ENCODE measurements around the gene SH3PXD2A. TPM values are rescaled to one million over a fixed set of nuclear protein-coding genes. Genes with fewer than 3 reads are reported as not detected.

The SH3PXD2A gene
- polyA plus RNA-seq, 3 donors, result 3.0 to 61.0 (median 36.1) TPM

DNA sequence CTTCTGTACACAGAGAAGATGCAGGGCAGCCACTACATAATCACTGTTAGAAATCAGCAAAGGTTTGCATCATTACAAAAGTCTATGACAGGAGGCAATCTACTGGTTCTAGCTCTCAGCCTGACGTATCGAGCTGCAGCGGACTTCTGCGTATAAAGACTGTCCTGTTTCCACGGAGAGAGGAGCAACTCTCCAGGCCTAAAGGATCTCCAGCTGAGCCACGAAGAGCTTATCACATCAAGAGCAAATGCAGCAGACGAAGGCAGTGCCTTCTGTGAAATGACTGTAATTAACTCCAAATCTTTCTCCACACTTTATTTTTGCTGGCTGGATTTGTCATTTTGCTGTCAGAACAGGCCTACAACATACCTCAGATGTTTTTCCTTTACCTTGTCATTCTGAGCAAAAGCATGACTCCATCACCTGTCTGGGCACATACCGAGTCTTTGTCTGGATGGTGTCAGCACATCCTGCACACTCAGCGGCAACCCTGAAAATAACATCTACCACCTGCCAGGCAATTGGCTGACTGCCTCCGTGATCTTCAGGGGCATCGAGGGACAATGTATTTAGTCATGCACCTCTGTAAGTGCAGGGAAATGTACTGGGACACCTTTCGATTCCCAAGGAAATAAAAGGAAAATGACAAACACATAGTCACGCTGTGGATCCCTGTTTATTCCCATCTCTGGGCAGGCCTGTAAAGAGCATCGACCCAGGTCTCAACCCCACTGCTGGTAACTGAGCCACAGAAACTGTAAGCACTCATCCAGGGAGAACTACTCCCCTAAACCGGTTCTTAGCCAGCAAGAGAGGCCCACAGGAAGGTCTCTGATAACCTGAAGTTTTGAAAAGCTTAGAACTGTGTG, 26.3 kb upstream of the SH3PXD2A start:
- H3K27ac ChIP-seq (ENCODE audit: low read depth, low read length), result no peak overlapping the region
- 82 to 92% (median 89%) methylated on average over 15 of the region's 15 CpGs for WGBS, 3 donors

DNA sequence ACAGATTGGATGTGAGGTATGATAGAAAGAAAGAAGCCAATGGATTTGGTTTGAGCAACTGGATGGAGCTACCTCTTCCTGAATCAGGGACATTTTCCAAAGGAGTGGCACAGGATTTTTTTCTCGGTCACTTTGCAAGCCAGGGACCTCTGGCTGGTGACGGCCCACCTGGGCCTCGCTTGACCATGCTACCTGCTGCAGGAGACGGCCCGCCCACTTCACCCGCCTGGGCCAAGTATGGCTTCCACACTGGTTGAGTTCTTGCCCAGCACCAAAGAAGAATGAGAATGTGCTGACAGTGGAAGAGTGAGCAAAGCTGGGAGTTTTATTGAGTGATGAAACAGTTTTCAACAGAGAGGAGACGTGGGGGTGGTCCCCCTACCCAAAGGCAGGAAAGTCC, 24.5 kb upstream of the SH3PXD2A start:
- 94 to 97% (median 96%) methylated on average over 7 of the region's 7 CpGs for WGBS, 3 donors
- no peak overlapping the region for H3K27ac ChIP-seq (ENCODE audit: low read depth, low read length)

DNA sequence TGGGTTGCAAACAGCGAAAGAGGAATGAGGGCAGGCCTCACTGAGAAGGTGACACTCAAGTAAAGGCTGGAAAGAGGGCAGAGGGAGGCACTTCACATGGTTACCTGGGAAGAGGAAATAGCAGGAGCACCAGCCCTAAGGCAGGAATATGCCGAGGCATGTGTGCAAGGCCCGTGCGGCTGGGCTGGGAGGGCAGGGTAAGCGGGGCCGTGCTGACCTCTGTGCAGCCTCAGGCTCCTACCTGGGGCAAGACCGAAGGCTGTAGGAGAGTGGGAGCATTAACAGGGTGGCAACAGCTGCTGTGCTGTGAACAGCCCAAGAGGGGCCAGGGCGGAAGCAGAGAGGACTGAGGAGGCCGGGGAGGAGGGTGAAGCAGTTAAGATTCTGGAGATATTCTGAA, 24.0 kb upstream of the SH3PXD2A start:
- no peak overlapping the region for H3K27ac ChIP-seq (ENCODE audit: low read depth, low read length)
- WGBS, 3 donors, result 86 to 90% (median 88%) methylated on average over 9 of the region's 9 CpGs

DNA sequence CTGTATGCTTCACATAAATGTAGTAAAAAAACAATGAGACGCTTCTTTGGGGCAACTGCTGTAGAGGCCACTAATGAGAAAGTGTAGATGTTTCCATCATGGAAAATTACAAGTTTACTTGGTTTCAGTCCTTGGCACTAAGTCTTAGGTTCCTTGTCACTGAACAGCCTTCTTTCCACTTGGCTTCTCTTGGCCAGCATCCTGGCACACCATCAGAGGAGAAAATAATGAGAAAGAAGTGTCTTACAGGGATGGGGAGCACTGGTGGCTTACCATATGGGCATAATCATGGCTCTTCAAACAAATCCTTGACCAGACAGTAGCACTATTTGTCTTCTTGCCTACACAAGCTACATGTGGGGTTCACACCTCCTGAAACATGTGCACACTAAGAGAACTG, 22.5 kb upstream of the SH3PXD2A start:
- no peak overlapping the region for H3K27ac ChIP-seq (ENCODE audit: low read depth, low read length)
- 95 to 100% (median 97%) methylated on average over 1 of the region's 1 CpG for WGBS, 3 donors

DNA sequence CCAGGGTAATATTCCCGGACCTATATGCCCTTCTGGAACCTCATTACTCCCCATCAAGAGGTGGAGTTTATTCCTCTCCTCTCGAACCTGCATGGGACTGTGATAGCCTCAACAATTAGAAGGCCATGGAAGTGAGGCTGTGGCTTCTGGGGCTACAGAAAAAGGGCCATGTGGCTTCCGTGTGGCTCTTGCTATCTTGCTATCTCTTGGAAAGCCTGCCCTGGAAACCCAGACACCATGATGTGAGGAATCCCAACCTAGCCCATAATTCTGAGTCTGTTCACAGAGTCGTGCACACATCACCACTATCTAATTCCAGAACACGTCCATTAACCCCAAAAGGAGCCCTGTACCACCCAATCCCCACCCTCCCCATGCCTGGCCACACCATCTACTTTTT, 20.8 kb upstream of the SH3PXD2A start:
- H3K27ac ChIP-seq (ENCODE audit: low read depth, low read length), result no peak overlapping the region
- 85 to 96% (median 92%) methylated on average over 5 of the region's 5 CpGs for WGBS, 3 donors

DNA sequence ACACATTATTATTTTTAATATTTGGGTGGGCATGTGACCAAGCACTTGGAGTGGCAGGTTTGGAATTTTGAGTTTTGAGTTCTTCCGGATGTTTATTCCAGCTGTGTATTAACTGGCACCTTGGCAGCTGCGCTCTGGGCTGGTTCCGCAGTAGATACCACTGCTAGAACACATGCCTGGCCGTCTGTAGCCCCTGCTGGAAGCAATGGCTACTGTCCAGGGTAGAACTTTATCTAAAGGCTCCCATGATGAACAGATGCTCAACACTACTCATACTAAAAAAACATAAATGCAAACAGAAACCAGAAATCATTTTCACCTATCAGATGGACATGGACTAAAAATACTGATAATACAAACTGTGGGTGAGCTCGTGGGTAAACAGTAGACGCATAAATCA, 19.4 kb upstream of the SH3PXD2A start:
- H3K27ac ChIP-seq (ENCODE audit: low read depth, low read length), result no peak overlapping the region
- 49 to 93% (median 92%) methylated on average over 6 of the region's 6 CpGs for WGBS, 3 donors

DNA sequence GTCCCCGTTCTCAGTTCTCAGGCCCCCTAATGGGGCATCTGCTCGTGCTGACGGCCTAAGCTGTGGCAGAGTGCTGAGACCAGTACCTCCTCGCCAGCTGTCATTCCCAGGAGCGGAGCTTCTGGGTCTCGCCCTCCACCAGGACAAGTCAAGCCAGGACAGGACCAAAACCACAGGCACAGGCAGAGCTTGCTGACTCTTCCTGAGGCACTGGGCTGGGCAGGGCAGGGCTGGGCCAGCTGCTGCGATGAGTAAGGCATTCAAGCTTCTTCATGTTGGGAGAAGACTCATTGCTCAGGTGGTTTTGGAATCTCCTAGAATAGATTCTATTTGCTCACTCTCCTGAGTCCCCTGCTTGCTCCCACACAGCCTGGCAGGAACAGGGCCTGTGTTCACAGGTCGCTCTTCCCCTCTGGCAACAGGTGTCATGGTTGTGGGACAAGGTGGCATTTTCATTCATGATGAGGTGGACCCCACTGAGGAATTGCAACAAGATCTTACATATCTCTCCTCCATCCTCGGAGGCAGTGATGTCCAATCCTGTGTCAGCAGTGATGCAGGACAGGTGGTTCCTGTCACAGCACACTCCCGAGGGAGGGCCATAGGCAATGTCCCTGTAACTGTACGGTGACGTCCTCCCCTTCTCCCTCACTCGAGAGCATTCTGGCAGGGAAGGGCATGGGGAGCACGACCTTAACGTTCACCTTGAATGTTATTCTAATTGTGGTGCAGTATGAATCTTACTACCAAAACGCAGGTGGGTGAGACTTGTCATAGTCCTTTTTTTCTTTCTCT, 17.0 kb upstream of the SH3PXD2A start:
- no peak overlapping the region for H3K27ac ChIP-seq (ENCODE audit: low read depth, low read length)
- 86 to 92% (median 87%) methylated on average over 16 of the region's 16 CpGs for WGBS, 3 donors

DNA sequence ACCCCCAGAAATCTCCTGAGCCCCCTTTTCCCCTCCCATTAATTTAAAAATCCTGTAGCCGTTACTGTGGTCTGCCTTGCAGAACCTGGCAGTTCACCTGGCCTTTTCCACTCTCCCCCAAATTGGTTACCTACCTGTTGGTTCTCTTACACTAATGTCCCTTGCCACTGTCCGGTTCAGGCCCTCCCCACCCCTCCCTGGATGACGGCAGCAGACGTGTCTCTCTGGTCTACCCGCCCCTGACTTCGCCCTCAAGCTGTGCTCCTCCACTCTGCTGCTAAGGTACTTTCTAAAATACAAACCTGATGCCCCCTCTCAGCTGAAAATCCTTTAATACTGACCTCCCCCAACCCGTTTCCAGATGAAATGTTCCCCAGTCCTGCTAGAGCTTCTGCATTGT, 15.6 kb upstream of the SH3PXD2A start:
- no peak overlapping the region for H3K27ac ChIP-seq (ENCODE audit: low read depth, low read length)
- WGBS, 3 donors, result 84 to 88% (median 87%) methylated on average over 7 of the region's 7 CpGs

DNA sequence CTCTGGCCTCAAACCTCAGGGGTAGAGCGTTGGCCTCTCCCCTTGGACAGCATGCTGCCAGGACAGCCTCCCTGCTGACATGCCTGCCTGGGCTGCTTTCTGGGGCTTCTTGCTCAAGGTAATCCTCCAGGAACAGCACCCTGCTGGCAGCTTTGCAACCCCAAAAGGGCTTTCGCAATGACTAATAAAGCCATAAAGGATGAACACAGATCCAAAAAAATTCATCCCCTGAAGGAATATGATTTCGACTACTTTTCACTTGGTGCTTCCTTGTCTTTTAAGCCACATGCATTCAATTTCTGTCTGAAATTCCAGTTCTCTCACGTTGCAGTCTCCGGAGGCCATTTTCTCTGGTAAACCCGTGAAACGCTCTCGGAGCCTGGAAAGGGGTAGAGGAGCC, 15.1 kb upstream of the SH3PXD2A start:
- WGBS, 3 donors, result 68 to 85% (median 74%) methylated on average over 8 of the region's 8 CpGs
- H3K27ac ChIP-seq (ENCODE audit: low read depth, low read length), result no peak overlapping the region

DNA sequence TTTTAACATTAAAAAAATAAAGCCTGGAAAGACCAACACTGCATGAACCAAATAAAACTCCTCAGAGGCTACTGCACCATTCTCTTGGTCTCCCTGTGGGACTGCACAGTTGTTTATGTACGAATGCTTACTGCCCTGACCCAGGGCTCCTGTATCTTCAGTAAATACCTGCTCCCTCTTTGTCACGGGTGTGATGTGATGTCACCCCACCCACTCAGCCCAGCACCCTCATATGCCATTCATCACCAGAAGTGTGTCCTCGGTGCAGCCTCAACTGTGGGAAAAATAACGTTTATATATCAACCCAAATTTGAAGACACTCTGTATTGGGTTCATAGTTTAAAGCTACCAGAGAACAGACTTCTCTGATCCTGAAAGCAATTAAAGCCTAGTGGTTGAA, 14.0 kb upstream of the SH3PXD2A start:
- no peak overlapping the region for H3K27ac ChIP-seq (ENCODE audit: low read depth, low read length)
- 74 to 77% (median 75%) methylated on average over 4 of the region's 4 CpGs for WGBS, 3 donors

DNA sequence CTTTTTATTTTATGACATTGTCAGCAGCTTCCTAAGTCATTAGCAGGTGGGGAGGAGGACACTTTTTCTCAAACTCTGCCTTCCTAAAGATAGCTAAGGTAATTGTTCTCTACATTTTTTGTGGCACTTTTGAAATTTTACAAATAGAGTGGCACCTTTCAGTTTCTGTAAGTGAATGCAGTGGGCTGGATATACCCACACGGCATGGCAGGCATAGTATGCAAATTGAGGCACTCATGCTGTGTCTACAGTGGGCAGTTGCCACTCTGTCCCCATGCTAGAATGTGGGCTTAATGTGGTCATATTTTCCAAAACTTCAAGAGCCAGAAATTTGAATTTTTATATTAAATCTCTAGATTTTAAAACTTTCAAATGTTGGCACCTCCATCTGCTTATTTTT, 12.8 kb upstream of the SH3PXD2A start:
- WGBS, 3 donors, result 79 to 95% (median 84%) methylated on average over 1 of the region's 1 CpG

DNA sequence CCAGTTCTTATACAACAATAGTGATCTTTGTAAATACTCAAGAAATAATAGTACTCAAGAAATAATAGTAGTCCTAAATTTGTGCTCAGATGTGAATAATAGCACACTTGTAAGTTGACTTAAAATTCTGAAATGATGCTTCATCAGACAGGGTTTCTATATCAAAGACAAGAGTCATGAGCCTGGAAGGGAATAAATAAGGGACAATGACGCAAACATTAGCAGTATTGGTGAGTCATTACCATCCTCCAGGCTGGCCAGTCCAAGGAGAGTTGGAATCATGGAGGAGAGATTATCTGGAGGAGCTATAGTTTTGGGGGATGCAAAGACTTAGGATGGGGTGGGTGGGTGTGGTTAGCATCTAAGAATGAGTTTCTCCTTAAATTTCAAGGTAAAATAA, 6.1 kb upstream of the SH3PXD2A start:
- 94 to 100% (median 100%) methylated on average over 1 of the region's 1 CpG for WGBS, 3 donors
- H3K27ac ChIP-seq (ENCODE audit: low read depth, low read length), result no peak overlapping the region

More for the DNA sequence above, 12.8 kb upstream of the SH3PXD2A start:
- H3K27ac ChIP-seq (ENCODE audit: low read depth, low read length), result no peak overlapping the region

DNA sequence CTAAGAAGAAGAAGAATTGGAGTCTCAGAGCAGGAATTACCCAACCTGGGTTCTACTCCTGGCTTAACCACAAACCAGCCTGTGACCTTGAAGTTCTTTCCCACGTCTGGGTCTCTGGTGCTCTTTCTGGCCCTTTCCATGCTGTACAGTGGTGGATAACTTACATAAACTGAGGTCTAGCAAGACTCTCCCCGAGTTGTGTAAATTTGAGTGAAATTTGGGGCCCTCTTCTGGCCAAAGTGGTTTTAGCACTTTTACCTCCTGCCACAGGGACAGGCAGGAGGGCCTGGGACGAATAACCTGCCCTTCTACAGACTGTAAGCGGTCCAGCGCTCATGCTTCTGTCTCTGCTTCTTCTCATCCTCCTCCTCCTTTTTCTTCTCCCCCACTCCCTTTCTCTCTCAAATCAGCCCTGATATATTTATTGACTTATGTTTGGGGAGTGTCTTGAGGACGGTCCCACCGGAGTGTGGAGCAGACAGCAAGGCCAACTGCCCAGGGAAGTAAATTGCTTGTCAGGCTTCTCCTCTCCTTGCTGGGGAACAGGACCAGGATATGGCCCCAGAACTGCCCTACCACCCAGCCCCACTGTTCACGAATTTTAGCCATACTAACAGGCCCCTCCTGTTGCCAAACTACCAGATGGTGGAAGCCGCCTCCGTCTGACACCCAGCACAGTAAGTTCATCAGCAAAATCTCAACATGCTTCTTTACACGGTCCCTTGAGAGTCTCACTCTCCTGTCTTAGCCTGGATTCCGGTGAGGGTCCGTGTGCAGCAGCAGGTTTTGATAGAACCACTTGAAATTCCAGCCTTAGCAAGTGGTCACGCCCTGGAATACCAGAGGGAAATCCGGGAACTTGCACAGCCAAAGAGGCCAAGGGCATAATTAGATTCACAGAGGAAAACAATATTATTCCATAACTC, 4.0 kb upstream of the SH3PXD2A start:
- no peak overlapping the region for H3K27ac ChIP-seq (ENCODE audit: low read depth, low read length)
- WGBS, 3 donors, result 56 to 61% (median 60%) methylated on average over 15 of the region's 15 CpGs

DNA sequence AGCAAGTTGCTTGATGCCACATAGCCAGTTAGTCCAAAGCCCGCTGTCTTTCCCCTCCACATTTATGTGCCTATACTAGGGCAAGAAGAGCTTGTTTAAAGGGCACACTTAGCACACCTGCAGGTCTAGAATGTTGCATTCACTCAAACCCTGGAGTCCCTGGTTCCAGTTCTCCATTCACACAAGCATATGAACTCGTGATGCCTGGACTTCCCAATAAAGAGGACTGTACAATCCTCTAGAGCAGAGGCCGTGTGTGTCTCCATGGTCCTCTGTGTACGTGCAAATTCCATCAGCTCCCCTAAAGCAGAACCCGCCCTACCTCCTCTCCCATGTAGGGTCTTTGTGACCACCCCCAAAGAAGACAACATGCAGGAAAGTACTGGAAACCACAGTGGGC, 3.0 kb upstream of the SH3PXD2A start:
- H3K27ac ChIP-seq (ENCODE audit: low read depth, low read length), result no peak overlapping the region
- WGBS, 3 donors, result 83 to 91% (median 90%) methylated on average over 5 of the region's 5 CpGs

DNA sequence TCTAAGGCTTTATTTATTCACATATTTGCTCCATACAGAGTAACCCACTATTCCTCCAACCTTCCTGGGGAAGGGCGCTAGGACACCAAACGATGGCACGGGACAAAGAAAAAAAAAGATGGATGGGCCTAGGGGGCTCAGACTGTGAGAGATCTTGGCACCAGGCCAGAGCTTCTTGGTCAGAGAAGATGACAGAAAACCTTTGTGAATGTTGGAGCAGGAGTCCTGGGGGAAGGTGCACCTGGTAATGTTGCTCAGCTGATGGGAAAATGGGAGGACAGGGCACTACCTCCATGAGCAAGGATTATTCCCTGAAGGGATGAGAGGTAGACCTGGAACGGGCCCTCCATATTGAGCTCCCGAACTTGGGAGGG, 1.4 kb upstream of the SH3PXD2A start:
- no peak overlapping the region for H3K27ac ChIP-seq (ENCODE audit: low read depth, low read length)
- 82 to 94% (median 90%) methylated on average over 5 of the region's 5 CpGs for WGBS, 3 donors

DNA sequence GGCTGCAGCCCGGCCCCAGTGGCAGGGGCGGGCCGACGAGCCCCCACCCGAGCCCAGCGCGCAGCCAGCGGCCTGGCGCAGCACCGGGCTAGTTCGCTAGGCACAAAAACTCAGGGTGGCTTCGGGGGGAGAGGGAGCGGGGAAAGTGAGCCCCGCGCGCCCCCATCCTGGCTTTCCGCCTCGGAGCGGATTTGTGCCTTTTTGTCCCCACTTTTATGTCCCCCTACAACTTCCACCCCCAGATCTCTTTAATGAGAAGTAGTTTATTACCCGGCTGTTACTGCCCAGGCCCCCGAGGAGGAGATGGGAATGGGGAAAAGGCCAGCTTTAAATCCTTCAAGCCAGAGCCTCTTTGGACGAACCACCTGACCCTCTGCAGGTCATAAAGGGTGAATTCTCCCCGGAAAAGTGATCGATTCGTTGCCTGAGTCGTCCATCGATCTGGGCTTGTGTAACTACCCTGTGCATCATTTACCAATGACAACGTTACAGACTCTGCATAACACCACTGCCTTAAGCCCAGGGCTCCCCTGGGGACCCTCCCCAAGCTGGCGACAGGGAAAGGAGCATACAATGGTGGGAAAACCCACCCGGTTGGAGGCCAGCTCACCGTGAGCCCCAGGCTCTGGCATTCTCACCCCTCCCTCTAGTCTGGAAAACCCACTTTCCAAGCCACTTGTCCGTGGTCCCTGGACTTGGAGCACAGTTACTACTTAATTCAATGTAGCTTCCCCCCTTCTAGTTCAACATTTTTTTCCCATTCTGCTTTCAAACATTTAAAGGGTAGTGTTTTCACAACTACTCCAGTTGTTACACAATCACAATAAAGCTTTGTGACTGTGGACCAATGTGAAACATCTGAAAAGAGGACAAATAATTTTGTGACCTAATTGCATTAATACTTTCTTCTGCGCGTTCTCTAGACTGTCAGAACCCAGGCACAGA, 748 bp upstream of the SH3PXD2A start:
- H3K27ac ChIP-seq (ENCODE audit: low read depth, low read length), result no peak overlapping the region
- 17 to 21% (median 19%) methylated on average over 31 to 34 of the region's 34 CpGs for WGBS, 3 donors

DNA sequence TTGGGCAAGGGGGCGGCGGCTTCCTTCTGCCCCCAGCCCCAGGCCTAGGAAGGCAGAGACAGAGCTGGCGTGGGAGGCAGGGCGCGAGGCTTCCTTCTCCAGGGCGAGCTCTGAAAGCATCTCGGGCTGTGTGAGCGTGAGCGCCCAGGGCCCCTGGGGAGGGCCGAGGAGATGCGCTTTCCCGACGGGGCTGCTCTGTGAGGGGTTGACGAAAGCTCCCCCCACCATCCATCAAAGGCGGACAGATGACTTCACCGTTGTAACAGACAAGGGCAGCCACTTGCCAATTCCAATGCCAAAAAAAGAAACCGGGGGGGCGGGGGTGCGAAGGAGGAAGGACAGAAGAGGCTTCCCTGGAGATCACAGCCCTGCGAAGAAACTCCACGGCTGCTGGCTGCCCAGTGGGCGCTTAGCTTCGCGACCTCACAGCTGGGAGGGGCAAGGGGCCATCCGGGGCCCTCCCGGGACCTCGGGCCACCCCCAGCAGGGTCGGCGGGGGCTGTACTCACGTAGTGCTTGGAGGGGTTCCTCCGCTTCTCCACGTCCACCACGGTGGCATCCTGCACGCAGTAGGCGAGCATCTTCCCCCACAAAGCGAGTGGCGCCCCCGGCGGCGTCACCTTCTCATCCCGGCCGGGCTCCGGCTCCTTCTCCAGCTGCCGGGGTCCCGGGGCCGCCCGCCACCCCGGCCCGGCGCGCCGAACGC, 537 bp downstream of the SH3PXD2A start:
- 1 to 3% (median 3%) methylated on average over 44 to 52 of the region's 53 CpGs for WGBS, 3 donors
- no peak overlapping the region for H3K27ac ChIP-seq (ENCODE audit: low read depth, low read length)

Data from adipose tissue (tissue), 3 donors.